ENCODE measurements around the gene RNF157. TPM values are rescaled to one million over a fixed set of nuclear protein-coding genes. Genes with fewer than 3 reads are reported as not detected.

RNF157 gene
- total RNA-seq, 1 experiment from 2014 or later = 11.2 TPM

GRCh38 chr17:76235883-76236282 is 4.4 kb downstream of the RNF157 start (continued):
- TF ChIP-seq, protein P1, sequence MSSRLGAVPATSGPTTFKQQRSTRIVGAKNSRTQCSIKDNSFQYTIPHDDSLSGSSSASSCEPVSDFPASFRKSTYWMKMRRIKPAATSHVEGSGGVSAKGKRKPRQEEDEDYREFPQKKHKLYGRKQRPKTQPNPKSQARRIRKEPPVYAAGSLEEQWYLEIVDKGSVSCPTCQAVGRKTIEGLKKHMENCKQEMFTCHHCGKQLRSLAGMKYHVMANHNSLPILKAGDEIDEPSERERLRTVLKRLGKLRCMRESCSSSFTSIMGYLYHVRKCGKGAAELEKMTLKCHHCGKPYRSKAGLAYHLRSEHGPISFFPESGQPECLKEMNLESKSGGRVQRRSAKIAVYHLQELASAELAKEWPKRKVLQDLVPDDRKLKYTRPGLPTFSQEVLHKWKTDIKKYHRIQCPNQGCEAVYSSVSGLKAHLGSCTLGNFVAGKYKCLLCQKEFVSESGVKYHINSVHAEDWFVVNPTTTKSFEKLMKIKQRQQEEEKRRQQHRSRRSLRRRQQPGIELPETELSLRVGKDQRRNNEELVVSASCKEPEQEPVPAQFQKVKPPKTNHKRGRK (CRISPR knock-in tag; IDR thresholded peaks at IDR 0.05; ENCODE audit: borderline replicate concordance) = no peak
- TF ChIP-seq IRF2 (CRISPR knock-in tag; IDR thresholded peaks at IDR 0.05; ENCODE audit: borderline replicate concordance, low read depth) (no peak), RORB (CRISPR knock-in tag; IDR thresholded peaks at IDR 0.05) (no peak), MAX (CRISPR knock-in tag; IDR thresholded peaks at IDR 0.05) (no peak), ZNF396 (CRISPR knock-in tag; IDR thresholded peaks at IDR 0.05; ENCODE audit: borderline replicate concordance) (no peak)
- TF ChIP-seq, protein P2, sequence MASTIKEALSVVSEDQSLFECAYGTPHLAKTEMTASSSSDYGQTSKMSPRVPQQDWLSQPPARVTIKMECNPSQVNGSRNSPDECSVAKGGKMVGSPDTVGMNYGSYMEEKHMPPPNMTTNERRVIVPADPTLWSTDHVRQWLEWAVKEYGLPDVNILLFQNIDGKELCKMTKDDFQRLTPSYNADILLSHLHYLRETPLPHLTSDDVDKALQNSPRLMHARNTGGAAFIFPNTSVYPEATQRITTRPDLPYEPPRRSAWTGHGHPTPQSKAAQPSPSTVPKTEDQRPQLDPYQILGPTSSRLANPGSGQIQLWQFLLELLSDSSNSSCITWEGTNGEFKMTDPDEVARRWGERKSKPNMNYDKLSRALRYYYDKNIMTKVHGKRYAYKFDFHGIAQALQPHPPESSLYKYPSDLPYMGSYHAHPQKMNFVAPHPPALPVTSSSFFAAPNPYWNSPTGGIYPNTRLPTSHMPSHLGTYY (CRISPR knock-in tag; IDR thresholded peaks at IDR 0.05) = no peak
- TF ChIP-seq, protein P3, sequence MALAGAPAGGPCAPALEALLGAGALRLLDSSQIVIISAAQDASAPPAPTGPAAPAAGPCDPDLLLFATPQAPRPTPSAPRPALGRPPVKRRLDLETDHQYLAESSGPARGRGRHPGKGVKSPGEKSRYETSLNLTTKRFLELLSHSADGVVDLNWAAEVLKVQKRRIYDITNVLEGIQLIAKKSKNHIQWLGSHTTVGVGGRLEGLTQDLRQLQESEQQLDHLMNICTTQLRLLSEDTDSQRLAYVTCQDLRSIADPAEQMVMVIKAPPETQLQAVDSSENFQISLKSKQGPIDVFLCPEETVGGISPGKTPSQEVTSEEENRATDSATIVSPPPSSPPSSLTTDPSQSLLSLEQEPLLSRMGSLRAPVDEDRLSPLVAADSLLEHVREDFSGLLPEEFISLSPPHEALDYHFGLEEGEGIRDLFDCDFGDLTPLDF (CRISPR knock-in tag; IDR thresholded peaks at IDR 0.05) = no peak
- TF ChIP-seq, protein P4, sequence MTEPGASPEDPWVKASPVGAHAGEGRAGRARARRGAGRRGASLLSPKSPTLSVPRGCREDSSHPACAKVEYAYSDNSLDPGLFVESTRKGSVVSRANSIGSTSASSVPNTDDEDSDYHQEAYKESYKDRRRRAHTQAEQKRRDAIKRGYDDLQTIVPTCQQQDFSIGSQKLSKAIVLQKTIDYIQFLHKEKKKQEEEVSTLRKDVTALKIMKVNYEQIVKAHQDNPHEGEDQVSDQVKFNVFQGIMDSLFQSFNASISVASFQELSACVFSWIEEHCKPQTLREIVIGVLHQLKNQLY (CRISPR knock-in tag; IDR thresholded peaks at IDR 0.05) = no peak
- TF ChIP-seq, protein P5, sequence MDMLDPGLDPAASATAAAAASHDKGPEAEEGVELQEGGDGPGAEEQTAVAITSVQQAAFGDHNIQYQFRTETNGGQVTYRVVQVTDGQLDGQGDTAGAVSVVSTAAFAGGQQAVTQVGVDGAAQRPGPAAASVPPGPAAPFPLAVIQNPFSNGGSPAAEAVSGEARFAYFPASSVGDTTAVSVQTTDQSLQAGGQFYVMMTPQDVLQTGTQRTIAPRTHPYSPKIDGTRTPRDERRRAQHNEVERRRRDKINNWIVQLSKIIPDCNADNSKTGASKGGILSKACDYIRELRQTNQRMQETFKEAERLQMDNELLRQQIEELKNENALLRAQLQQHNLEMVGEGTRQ (CRISPR knock-in tag; IDR thresholded peaks at IDR 0.05) = no peak

GRCh38 chr17:76234354-76234679 is 6.0 kb downstream of the RNF157 start:
- ATAC-seq (no peak), DNase-seq (ENCODE audit: low spot score) (no peak)
- Mint-ChIP-seq H3K4me3 (no peak overlapping the region), H3K27me3 (ENCODE audit: low read depth) (peaks cover 22% of the 10 kb centered on the region), H3K27ac (no peak overlapping the region), H3K36me3 (no peaks in the 10 kb centered on the region), H3K9me3 (no peaks in the 10 kb centered on the region), H3K4me1 (peaks cover 2% of the 10 kb centered on the region; the same call in 1 of the 2 replicates)
- ChIA-PET CTCF (interaction anchor here (1.0 to 2.0 kb wide), 2 partner anchors 45 to 113 kb away, joined by 4 read pairs; no protein-coding TSS in a partner anchor), POLR2A (no interaction called here)
- no peak for TF ChIP-seq ATF3 (CRISPR knock-in tag; conservative IDR thresholded peaks at IDR 0.05)
- no peak for TF ChIP-seq ZNF532 (CRISPR knock-in tag; IDR thresholded peaks at IDR 0.05; ENCODE audit: borderline replicate concordance)
- no peak for TF ChIP-seq FOXK1 (CRISPR knock-in tag; IDR thresholded peaks at IDR 0.05)
- no peak for TF ChIP-seq JAZF1 (CRISPR knock-in tag; IDR thresholded peaks at IDR 0.05)
- no peak for TF ChIP-seq AR (CRISPR knock-in tag; IDR thresholded peaks at IDR 0.05)
- TF ChIP-seq PRDM15 (CRISPR knock-in tag; IDR thresholded peaks at IDR 0.05) = no peak
- no peak for TF ChIP-seq ATF6 (CRISPR knock-in tag; IDR thresholded peaks at IDR 0.05)
